Fibroblast of lung (primary cell): ENCODE measurements around the gene DYSF. TPM values are rescaled to one million over a fixed set of nuclear protein-coding genes. Genes with fewer than 3 reads are reported as not detected.

Experiments used
- DNase-seq, 2 donors: peaks; one replicate each; pipeline versions ENCODE4 v3.0.0 to v3.0.0-alpha.2; 2010; ENCODE audit warnings: low read depth in 2 of 2
- H2AFZ ChIP-seq: 2 replicates; pipeline ENCODE4 v1.5.1; 2012; ENCODE audit warnings: low read length, control low read depth, inconsistent platforms
- H3K27ac ChIP-seq: 2 replicates; pipeline ENCODE4 v1.5.1; 2011; ENCODE audit warnings: low read length, control low read depth; ENCODE audit not compliant: insufficient read depth
- H3K27me3 ChIP-seq: 2 replicates; pipeline ENCODE4 v1.5.1; 2011; ENCODE audit warnings: mild to moderate bottlenecking, low read length; ENCODE audit not compliant: control insufficient read depth, insufficient read depth
- H3K36me3 ChIP-seq: 2 replicates; pipeline ENCODE4 v1.5.1; 2011; ENCODE audit warnings: low read length; ENCODE audit not compliant: control insufficient read depth, insufficient read depth
- H3K4me1 ChIP-seq: 2 replicates; pipeline ENCODE4 v1.5.1; 2011; ENCODE audit warnings: low read length; ENCODE audit not compliant: control insufficient read depth, insufficient read depth; ENCODE audit errors: extremely low read depth
- H3K4me2 ChIP-seq: 2 replicates; pipeline ENCODE4 v1.5.1; 2011; ENCODE audit warnings: low read length, control low read depth; ENCODE audit not compliant: insufficient read depth; ENCODE audit errors: extremely low read depth
- H3K4me3 ChIP-seq, 4 experiments: fragments of 200-600 bp in 1 of 4; sonication (generic) in 1 of 4; replicated peaks in 1 of 4; 2 replicates each; pipeline ENCODE4 v1.5.1; 2011 to 2016; ENCODE audit warnings: low read length in 4 of 4, low read depth in 3 of 4, mild to moderate bottlenecking in 3 of 4, control low read depth in 2 of 4, inconsistent platforms in 1 of 4, mixed read lengths in 1 of 4; ENCODE audit not compliant: insufficient read depth in 1 of 4; ENCODE audit errors: control extremely low read depth in 1 of 4
- H3K79me2 ChIP-seq: 2 replicates; pipeline ENCODE4 v1.5.1; 2012; ENCODE audit warnings: mild to moderate bottlenecking, low read length, inconsistent platforms; ENCODE audit not compliant: control insufficient read depth, insufficient read depth
- H3K9ac ChIP-seq: 2 replicates; pipeline ENCODE4 v1.5.1; 2011; ENCODE audit warnings: mild to moderate bottlenecking, low read length, control low read depth; ENCODE audit not compliant: insufficient read depth
- H3K9me3 ChIP-seq: 2 replicates; pipeline ENCODE4 v1.5.1; 2012; ENCODE audit warnings: low read depth, low read length; ENCODE audit not compliant: control insufficient read depth, insufficient read depth
- H4K20me1 ChIP-seq: 2 replicates; pipeline ENCODE4 v1.5.1; 2011; ENCODE audit warnings: low read length; ENCODE audit not compliant: control insufficient read depth, insufficient read depth; ENCODE audit errors: extremely low read depth
- CTCF ChIP-seq, 2 donors: IDR thresholded peaks in 1 of 2; conservative IDR thresholded peaks in 1 of 2; 1 replicate in 1 of 2; 2 replicates in 1 of 2; pipeline ENCODE4 v1.5.1; 2011 to 2012; ENCODE audit warnings: low read length in 2 of 2, control low read depth in 1 of 2, inconsistent platforms in 1 of 2, low read depth in 1 of 2, mild to moderate bottlenecking in 1 of 2
- EZH2 ChIP-seq: IDR thresholded peaks from 2 replicates; pipeline ENCODE4 v1.5.1; 2012; ENCODE audit warnings: low read length, control low read depth, mild to moderate bottlenecking; ENCODE audit errors: missing control alignments
- polyA plus RNA-seq, 2 donors: library from polyadenylated mRNA; depleted of rRNA in 1 of 2; stranded (reverse) in 1 of 2; unstranded in 1 of 2; fragments of >200 nt; gene quantifications; 2 replicates each; pipeline ENCODE4 v1.2.1, GENCODE V29; 2011 to 2012; ENCODE audit warnings: missing spikeins in 1 of 2
- total RNA-seq: library from RNA; depleted of rRNA; stranded (reverse); fragments of >200 nt; gene quantifications from 2 replicates; pipeline ENCODE4 v1.2.1, GENCODE V29; 2014

Gene DYSF
- total and polyA plus RNA-seq, 2 donors (not counting 1 experiment from before 2014, with no cell fraction given) = under 0.01 to 0.67 TPM

DNA sequence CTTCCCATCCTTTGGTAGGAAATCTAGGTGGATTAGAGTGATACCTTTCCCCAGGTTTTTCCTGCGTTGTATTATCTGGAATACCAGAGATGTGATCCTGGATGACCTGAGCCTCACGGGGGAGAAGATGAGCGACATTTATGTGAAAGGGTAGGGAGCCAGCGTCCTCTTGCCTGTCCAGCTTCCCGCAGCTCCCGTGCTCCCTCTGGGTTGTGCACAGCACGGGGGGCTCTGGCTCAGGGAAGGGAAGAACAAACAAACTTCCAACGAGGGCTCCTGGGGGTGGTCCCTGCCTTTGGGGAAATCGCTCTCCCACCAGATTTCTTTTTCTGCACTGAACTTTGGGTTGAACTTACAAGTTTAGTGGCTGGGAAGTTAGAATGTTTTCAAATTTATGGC, 215.7 kb downstream of the DYSF start:
- Histone ChIP-seq H3K9me3 (no peaks in the 10 kb centered on the region), H3K27ac (no peak overlapping the region), H4K20me1 (no peaks in the 10 kb centered on the region), H3K27me3 (no peaks in the 10 kb centered on the region), H3K36me3 (no peaks in the 10 kb centered on the region), H2AFZ (no peak overlapping the region), H3K4me3 (no peak overlapping the region), H3K79me2 (no peaks in the 10 kb centered on the region), H3K4me2 (no peak overlapping the region), H3K9ac (no peak overlapping the region), H3K4me1 (no peaks in the 10 kb centered on the region)
- TF ChIP-seq CTCF (conservative IDR thresholded peaks at IDR 0.05 in 1 of 2, IDR thresholded peaks at IDR 0.05 in 1 of 2; ENCODE audit: low read depth in 1 of 2, low read length in 2 of 2) (no peak), EZH2 (no peak)
- no peak for DNase-seq

- Histone ChIP-seq H3K4me1 (no peaks in the 10 kb centered on the region), H3K9me3 (no peaks in the 10 kb centered on the region)
Measured at GRCh38 chr2:71669628-71670429, 216.5 kb downstream of the DYSF start.

GRCh38 chr2:71670430-71670795, 217.1 kb downstream of the DYSF start:
- Histone ChIP-seq H3K36me3 (no peaks in the 10 kb centered on the region), H3K79me2 (no peaks in the 10 kb centered on the region), H4K20me1 (no peaks in the 10 kb centered on the region), H3K4me2 (no peak overlapping the region), H2AFZ (no peak overlapping the region), H3K27ac (no peak overlapping the region), H3K4me1 (no peaks in the 10 kb centered on the region), H3K4me3 (no peak overlapping the region), H3K27me3 (no peaks in the 10 kb centered on the region), H3K9ac (no peak overlapping the region), H3K9me3 (no peaks in the 10 kb centered on the region)
- DNase-seq = no peak
- TF ChIP-seq CTCF (conservative IDR thresholded peaks at IDR 0.05 in 1 of 2, IDR thresholded peaks at IDR 0.05 in 1 of 2; ENCODE audit: low read depth in 1 of 2, low read length in 2 of 2) (no peak), EZH2 (no peak)

More at GRCh38 chr2:71669628-71670429, 216.5 kb downstream of the DYSF start:
- no peak for DNase-seq
- Histone ChIP-seq H3K36me3 (no peaks in the 10 kb centered on the region), H2AFZ (no peak overlapping the region), H3K79me2 (no peaks in the 10 kb centered on the region), H3K4me2 (no peak overlapping the region), H3K27me3 (no peaks in the 10 kb centered on the region), H3K9ac (no peak overlapping the region), H3K4me3 (no peak overlapping the region), H4K20me1 (no peaks in the 10 kb centered on the region), H3K27ac (no peak overlapping the region)
- TF ChIP-seq CTCF (conservative IDR thresholded peaks at IDR 0.05 in 1 of 2, IDR thresholded peaks at IDR 0.05 in 1 of 2; ENCODE audit: low read depth in 1 of 2, low read length in 2 of 2) (no peak), EZH2 (no peak)
